Activated B cell treated with CpG ODN at 0.5 μM for 24 hours (primary cell): ENCODE data around the gene NXF1. TPM values are rescaled to one million over a fixed set of nuclear protein-coding genes. Genes with fewer than 3 reads are reported as not detected.

ENCODE experiments used
- ATAC-seq: fragments of 200-7000 bp; cut with Tn5 transposase; one replicate; pipeline ENCODE4 v1.10.0; 2021; ENCODE audit warnings: low read depth, mild to moderate bottlenecking, moderate library complexity
- CTCF ChIA-PET: fragments of 350-600 bp; sonication (Branson Sonifier 250); formaldehyde crosslinking; loops from one replicate; lab custom pipeline; 2021; ENCODE audit warnings: antibody characterized with exemption; lab: Charles Lee
- POLR2A ChIA-PET: fragments of 350-600 bp; sonication (Branson Sonifier 250); formaldehyde crosslinking; loops from one replicate; lab custom pipeline; 2021; ENCODE audit warnings: antibody characterized with exemption; lab: Charles Lee
- DNase-seq: peaks from one replicate; pipeline ENCODE4 v3.0.0; 2022
- H3K27ac Mint-ChIP-seq: one replicate; pipeline ENCODE4 v1.8.0; 2020; ENCODE audit warnings: mixed read lengths
- H3K27me3 Mint-ChIP-seq: one replicate; pipeline ENCODE4 v1.8.0; 2021; ENCODE audit warnings: mixed read lengths
- H3K36me3 Mint-ChIP-seq: one replicate; pipeline ENCODE4 v1.8.0; 2021; ENCODE audit warnings: low read depth, mixed read lengths
- H3K4me1 Mint-ChIP-seq: one replicate; pipeline ENCODE4 v1.8.0; 2021; ENCODE audit warnings: mixed read lengths
- H3K4me3 Mint-ChIP-seq: one replicate; pipeline ENCODE4 v1.8.0; 2020; ENCODE audit warnings: mild to moderate bottlenecking, mixed read lengths
- H3K9me3 Mint-ChIP-seq: one replicate; pipeline ENCODE4 v1.8.0; 2020; ENCODE audit warnings: mixed read lengths
- CTCF ChIP-seq: fragments of 200-600 bp; IDR thresholded peaks from one replicate; pipeline ENCODE4 v1.8.0; 2022; ENCODE audit warnings: antibody characterized with exemption, mild to moderate bottlenecking
- intact Hi-C: fragments of 100-400 bp; cut with micrococcal nuclease; formaldehyde crosslinking; loops from one replicate; pipeline ENCODE4 v1.15.1; 2024
- total RNA-seq: library from RNA; stranded (reverse); gene quantifications from 2 replicates; pipeline ENCODE4 v1.2.3, GENCODE V29; 2022

Gene NXF1
- total RNA-seq, 1 donor from 2014 or later = 89.1 TPM

GRCh38 chr11:62794201-62794775 is 11.0 kb downstream of the NXF1 start:
- Mint-ChIP-seq H3K4me1 (peaks cover 27% of the 10 kb centered on the region), H3K9me3 (no peaks in the 10 kb centered on the region), H3K27me3 (no peaks in the 10 kb centered on the region), H3K36me3 (peaks cover 80% of the 10 kb centered on the region), H3K4me3 (no peak overlapping the region), H3K27ac (peak overlapping the region; percentile 11)
- DNase-seq = no peak
- TF ChIP-seq CTCF = no peak
- ATAC-seq = no peak
- intact Hi-C loops = no loop called here
- POLR2A ChIA-PET = interaction anchor here (0.6 to 3.0 kb wide), 11 partner anchors 11 to 1390 kb away, joined by 3 to 39 read pairs (median 6); partner anchors contain the start of genes HNRNPUL2, NXF1, SLC3A2 and WDR74
- CTCF ChIA-PET = interaction anchor here (2.4 kb wide), 1 partner anchor 8 kb away, joined by 7 read pairs; no protein-coding TSS in a partner anchor

- H3K36me3 Mint-ChIP-seq = peaks cover 72% of the 10 kb centered on the region
- H3K27me3 Mint-ChIP-seq = no peaks in the 10 kb centered on the region
- no peaks in the 10 kb centered on the region for H3K9me3 Mint-ChIP-seq
- no peak for DNase-seq
- TF ChIP-seq CTCF = no peak
- intact Hi-C loops = loop anchor here (1.0 kb wide), 1 partner anchor 13 kb away; the partner anchor contains the start of gene NXF1
- peaks cover 40% of the 10 kb centered on the region for H3K4me1 Mint-ChIP-seq
- ChIA-PET POLR2A (interaction anchor here (0.6 to 3.0 kb wide), 10 partner anchors 9 to 218 kb away, joined by 3 to 39 read pairs (median 6); partner anchors contain the start of genes EEF1G, HNRNPUL2, STX5 and TEX54), CTCF (interaction anchor here (0.7 kb wide), 1 partner anchor 8 kb away, joined by 3 read pairs; no protein-coding TSS in a partner anchor)
- H3K27ac Mint-ChIP-seq = peak overlapping the region; percentile 89
- no peak for ATAC-seq
- peak overlapping the region; percentile 88 for H3K4me3 Mint-ChIP-seq
These were observed 13.1 kb downstream of the NXF1 start for GRCh38 chr11:62792202-62792575.

- Mint-ChIP-seq H3K9me3 (no peaks in the 10 kb centered on the region), H3K4me3 (peak within 1 kb of the TSS; percentile 88), H3K36me3 (peaks cover 68% of the 10 kb centered on the region), H3K27me3 (no peaks in the 10 kb centered on the region), H3K27ac (peak within 1 kb of the TSS; percentile 89), H3K4me1 (peaks cover 40% of the 10 kb centered on the region)
- peak; percentile 81 for ATAC-seq
- no peak for TF ChIP-seq CTCF
- peak; percentile 84 for DNase-seq
- ChIA-PET CTCF (interaction anchor here (0.7 kb wide), 1 partner anchor 9 kb away, joined by 3 read pairs; no protein-coding TSS in a partner anchor), POLR2A (interaction anchor here (0.9 to 8.8 kb wide), 13 partner anchors 9 to 200 kb away, joined by 3 to 308 read pairs (median 8); partner anchors contain the start of genes HNRNPUL2, NXF1, SLC3A2 and STX5)
- intact Hi-C loops = loop anchor here (1.0 kb wide), 1 partner anchor 14 kb away; the partner anchor contains the start of gene NXF1
These were observed 13.6 kb downstream of the NXF1 start, which contains the start of gene TMEM223 for GRCh38 chr11:62791501-62792201. Gene TMEM223 (minus strand): TSS chr11:62792006. CDS start chr11:62791994, 12 bp downstream.

- no peak for TF ChIP-seq CTCF
- peak overlapping the region; percentile 92 for H3K4me3 Mint-ChIP-seq
- intact Hi-C loops = no loop called here
- no peak for DNase-seq
- POLR2A ChIA-PET = interaction anchor here (0.5 to 8.8 kb wide), 15 partner anchors 12 to 1989 kb away, joined by 3 to 308 read pairs (median 5); partner anchors contain the start of genes C11orf98, CSKMT, NXF1 and POLR2G
- no peaks in the 10 kb centered on the region for H3K27me3 Mint-ChIP-seq
- H3K27ac Mint-ChIP-seq = peak overlapping the region; percentile 56
- CTCF ChIA-PET = no interaction called here
- peaks cover 51% of the 10 kb centered on the region for H3K36me3 Mint-ChIP-seq
- H3K4me1 Mint-ChIP-seq = peaks cover 48% of the 10 kb centered on the region
- no peaks in the 10 kb centered on the region for H3K9me3 Mint-ChIP-seq
- no peak for ATAC-seq
These were observed 15.7 kb downstream of the NXF1 start for GRCh38 chr11:62789576-62789975.
